Peyer's patch (tissue), 4 donors: ENCODE data around the gene HSBP1.

Experiments used
- POLR2A ChIP-seq, 2 donors: fragments of 450-650 bp; IDR thresholded peaks; one replicate each; pipeline ENCODE4 v1.5.1; 2017; ENCODE audit warnings: antibody characterized with exemption in 2 of 2, mild to moderate bottlenecking in 2 of 2, moderate library complexity in 2 of 2
- TF ChIP-seq, protein P1 (sequence below), 6 experiments: fragments of 450-650 bp in 4 of 6; fragments of 200-600 bp in 2 of 6; sonication (generic) in 1 of 6; IDR thresholded peaks; one replicate each; pipeline ENCODE4 v1.5.1; 2017 to 2019; ENCODE audit warnings: antibody characterized with exemption in 6 of 6, mild to moderate bottlenecking in 3 of 6, moderate library complexity in 1 of 6

DNA sequence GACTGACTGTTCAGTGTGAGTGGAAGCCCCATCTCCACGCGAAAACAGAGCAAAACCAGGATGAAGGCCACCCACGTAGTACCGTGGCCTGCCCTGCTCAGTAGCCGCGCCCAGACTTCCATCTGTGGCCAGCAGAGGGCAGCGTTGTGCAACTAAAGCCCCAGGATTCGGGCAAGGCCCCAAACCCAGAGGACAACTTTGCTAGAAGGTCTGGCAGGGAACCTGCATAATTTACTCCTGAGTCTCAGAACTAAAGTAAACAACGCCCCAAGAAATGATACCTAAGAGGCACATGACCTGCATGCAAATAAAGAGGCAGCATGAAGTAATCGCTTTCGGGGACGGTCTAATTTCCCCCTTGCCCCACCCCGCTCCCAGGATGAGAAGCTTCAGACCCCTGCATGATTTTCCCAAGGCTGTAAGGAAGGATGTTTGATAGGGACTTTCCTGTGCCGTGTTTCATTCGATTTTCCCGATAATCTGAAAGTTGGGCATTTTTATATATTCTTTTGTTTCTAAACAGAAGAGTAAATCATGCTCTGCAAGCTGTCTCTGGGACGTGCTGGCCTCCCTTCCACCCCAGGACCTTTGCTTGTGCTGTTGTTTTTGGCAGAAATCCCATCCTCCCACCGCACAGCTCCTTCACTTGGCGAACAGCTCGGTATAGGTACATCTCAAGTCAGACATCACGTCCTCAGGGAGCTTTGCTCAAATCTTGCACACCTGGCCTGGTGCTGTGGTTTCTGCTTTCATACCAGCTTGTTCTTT lies 18.6 kb downstream of the HSBP1 start:
- TF ChIP-seq, protein P1, sequence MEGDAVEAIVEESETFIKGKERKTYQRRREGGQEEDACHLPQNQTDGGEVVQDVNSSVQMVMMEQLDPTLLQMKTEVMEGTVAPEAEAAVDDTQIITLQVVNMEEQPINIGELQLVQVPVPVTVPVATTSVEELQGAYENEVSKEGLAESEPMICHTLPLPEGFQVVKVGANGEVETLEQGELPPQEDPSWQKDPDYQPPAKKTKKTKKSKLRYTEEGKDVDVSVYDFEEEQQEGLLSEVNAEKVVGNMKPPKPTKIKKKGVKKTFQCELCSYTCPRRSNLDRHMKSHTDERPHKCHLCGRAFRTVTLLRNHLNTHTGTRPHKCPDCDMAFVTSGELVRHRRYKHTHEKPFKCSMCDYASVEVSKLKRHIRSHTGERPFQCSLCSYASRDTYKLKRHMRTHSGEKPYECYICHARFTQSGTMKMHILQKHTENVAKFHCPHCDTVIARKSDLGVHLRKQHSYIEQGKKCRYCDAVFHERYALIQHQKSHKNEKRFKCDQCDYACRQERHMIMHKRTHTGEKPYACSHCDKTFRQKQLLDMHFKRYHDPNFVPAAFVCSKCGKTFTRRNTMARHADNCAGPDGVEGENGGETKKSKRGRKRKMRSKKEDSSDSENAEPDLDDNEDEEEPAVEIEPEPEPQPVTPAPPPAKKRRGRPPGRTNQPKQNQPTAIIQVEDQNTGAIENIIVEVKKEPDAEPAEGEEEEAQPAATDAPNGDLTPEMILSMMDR (IDR thresholded peaks at IDR 0.05), result peak; percentile 79 to 91 (median 88)
- no peak for TF ChIP-seq POLR2A (IDR thresholded peaks at IDR 0.05)
